ENCODE results near the gene SASH1.

The SASH1 gene

GRCh38 chr6:148426317-148426977, 83.8 kb downstream of the SASH1 start:
- TF ChIP-seq, protein P1, sequence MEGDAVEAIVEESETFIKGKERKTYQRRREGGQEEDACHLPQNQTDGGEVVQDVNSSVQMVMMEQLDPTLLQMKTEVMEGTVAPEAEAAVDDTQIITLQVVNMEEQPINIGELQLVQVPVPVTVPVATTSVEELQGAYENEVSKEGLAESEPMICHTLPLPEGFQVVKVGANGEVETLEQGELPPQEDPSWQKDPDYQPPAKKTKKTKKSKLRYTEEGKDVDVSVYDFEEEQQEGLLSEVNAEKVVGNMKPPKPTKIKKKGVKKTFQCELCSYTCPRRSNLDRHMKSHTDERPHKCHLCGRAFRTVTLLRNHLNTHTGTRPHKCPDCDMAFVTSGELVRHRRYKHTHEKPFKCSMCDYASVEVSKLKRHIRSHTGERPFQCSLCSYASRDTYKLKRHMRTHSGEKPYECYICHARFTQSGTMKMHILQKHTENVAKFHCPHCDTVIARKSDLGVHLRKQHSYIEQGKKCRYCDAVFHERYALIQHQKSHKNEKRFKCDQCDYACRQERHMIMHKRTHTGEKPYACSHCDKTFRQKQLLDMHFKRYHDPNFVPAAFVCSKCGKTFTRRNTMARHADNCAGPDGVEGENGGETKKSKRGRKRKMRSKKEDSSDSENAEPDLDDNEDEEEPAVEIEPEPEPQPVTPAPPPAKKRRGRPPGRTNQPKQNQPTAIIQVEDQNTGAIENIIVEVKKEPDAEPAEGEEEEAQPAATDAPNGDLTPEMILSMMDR (IDR thresholded peaks at IDR 0.05; ENCODE audit: insufficient read depth, low read depth, low read length, missing control alignments), result no peak
- no peak for DNase-seq (ENCODE audit: low read depth)
- no peak overlapping the region for H3K4me3 ChIP-seq (ENCODE audit: low read length)

- no peak overlapping the region for H3K4me3 ChIP-seq (ENCODE audit: low read length)
- TF ChIP-seq, protein P1 (IDR thresholded peaks at IDR 0.05; ENCODE audit: insufficient read depth, low read depth, low read length, missing control alignments), result no peak
- DNase-seq (ENCODE audit: low read depth), result no peak
Measured at GRCh38 chr6:148427333-148427732, 84.7 kb downstream of the SASH1 start.

GRCh38 chr6:148429423-148429822, 86.8 kb downstream of the SASH1 start:
- no peak overlapping the region for H3K4me3 ChIP-seq (ENCODE audit: low read length)
- TF ChIP-seq, protein P1 (IDR thresholded peaks at IDR 0.05; ENCODE audit: insufficient read depth, low read depth, low read length, missing control alignments), result no peak
- no peak for DNase-seq (ENCODE audit: low read depth)

- DNase-seq (ENCODE audit: low read depth), result no peak
- TF ChIP-seq, protein P1 (IDR thresholded peaks at IDR 0.05; ENCODE audit: insufficient read depth, low read depth, low read length, missing control alignments), result no peak
- no peak overlapping the region for H3K4me3 ChIP-seq (ENCODE audit: low read length)
Measured at GRCh38 chr6:148430897-148431296, 88.3 kb downstream of the SASH1 start.

DNA sequence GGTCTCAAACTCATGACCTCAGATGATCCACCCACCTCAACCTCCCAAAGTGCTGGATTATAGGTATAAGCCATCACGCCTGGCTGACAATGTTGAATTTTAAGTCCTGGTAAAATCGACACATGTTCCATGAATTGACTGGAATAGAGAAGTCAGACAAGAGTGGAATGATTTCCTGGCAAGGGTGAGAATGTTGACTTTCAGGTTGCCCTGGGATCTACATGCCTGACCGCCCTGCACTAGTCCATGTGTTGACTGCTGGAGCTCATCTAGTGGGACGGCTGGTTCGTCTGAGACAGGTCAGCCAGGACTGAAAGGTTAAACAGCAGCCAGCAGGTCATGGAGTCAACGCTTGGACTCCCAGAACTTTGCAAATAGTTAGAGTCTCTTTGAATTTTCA, 88.8 kb downstream of the SASH1 start:
- no peak for DNase-seq (ENCODE audit: low read depth)
- TF ChIP-seq, protein P1 (IDR thresholded peaks at IDR 0.05; ENCODE audit: insufficient read depth, low read depth, low read length, missing control alignments), result no peak
- no peak overlapping the region for H3K4me3 ChIP-seq (ENCODE audit: low read length)

GRCh38 chr6:148431840-148432239, 89.2 kb downstream of the SASH1 start:
- no peak overlapping the region for H3K4me3 ChIP-seq (ENCODE audit: low read length)
- DNase-seq (ENCODE audit: low read depth), result no peak
- TF ChIP-seq, protein P1 (IDR thresholded peaks at IDR 0.05; ENCODE audit: insufficient read depth, low read depth, low read length, missing control alignments), result no peak
